K562 (cell line): ENCODE results near the gene SLC12A3. TPM values are rescaled to one million over a fixed set of nuclear protein-coding genes. Genes with fewer than 3 reads are reported as not detected.

Experiments used
- ATF1 ChIP-seq, 2 experiments: fragments of 450-650 bp in 1 of 2; IDR thresholded peaks; 2 replicates each; pipeline ENCODE4 v1.6.1; 2016; ENCODE audit warnings: missing compliant biosample characterization in 1 of 2, missing genetic modification characterization in 1 of 2
- CHD4 ChIP-seq: fragments of 200-600 bp; sonication (generic); IDR thresholded peaks from 3 replicates; pipeline ENCODE4 v1.6.1; 2012; ENCODE audit warnings: low read depth, mild to moderate bottlenecking, mixed read lengths, low read length, inconsistent platforms; ENCODE audit not compliant: insufficient read depth, insufficient replicate concordance, poor library complexity, severe bottlenecking
- EP400 ChIP-seq: fragments of 450-650 bp; IDR thresholded peaks from 2 replicates; pipeline ENCODE4 v1.6.1; 2017; ENCODE audit warnings: antibody characterized with exemption, mild to moderate bottlenecking, moderate library complexity
- HMGXB4 ChIP-seq: sonication (generic); formaldehyde crosslinking; IDR thresholded peaks from 2 replicates; pipeline ENCODE4 v1.8.1; 2023; ENCODE audit warnings: mild to moderate bottlenecking, missing genetic modification reagents
- KHSRP ChIP-seq: fragments of 450-650 bp; IDR thresholded peaks from 2 replicates; pipeline ENCODE4 v1.6.1; 2017
- KLF1 ChIP-seq: fragments of 450-650 bp; IDR thresholded peaks from 2 replicates; pipeline ENCODE4 v1.6.1; 2016; ENCODE audit warnings: missing genetic modification characterization, missing compliant biosample characterization
- KLF10 ChIP-seq: fragments of 250-450 bp; sonication (Bioruptor Pico); IDR thresholded peaks from 2 replicates; pipeline ENCODE4 v1.6.1; 2021; ENCODE audit warnings: matching md5 sums
- MCM3 ChIP-seq: fragments of 450-650 bp; IDR thresholded peaks from 2 replicates; pipeline ENCODE4 v1.6.1; 2016
- NCOA2 ChIP-seq, 2 experiments: fragments of 450-650 bp; IDR thresholded peaks; 2 replicates each; pipeline ENCODE4 v1.6.1; 2018; ENCODE audit warnings: mild to moderate bottlenecking in 2 of 2, moderate library complexity in 1 of 2; ENCODE audit not compliant: partially characterized antibody in 2 of 2
- POLR3G ChIP-seq: IDR thresholded peaks from 2 replicates; pipeline ENCODE4 v1.6.1; 2011; ENCODE audit not compliant: insufficient read length, insufficient replicate concordance; ENCODE audit errors: extremely low read depth
- RCOR1 ChIP-seq, 2 experiments: IDR thresholded peaks; 2 replicates each; pipeline ENCODE4 v1.6.1; 2012; ENCODE audit warnings: low read depth in 2 of 2, low read length in 2 of 2, borderline replicate concordance in 1 of 2, improper control_type of control experiment in 1 of 2
- SMARCB1 ChIP-seq: IDR thresholded peaks from 2 replicates; pipeline ENCODE4 v1.6.1; 2011; ENCODE audit warnings: improper control_type of control experiment, low read depth; ENCODE audit not compliant: insufficient read length
- SNRNP70 ChIP-seq: fragments of 200-400 bp; formaldehyde crosslinking; optimal IDR thresholded peaks from 2 replicates; pipeline ENCODE3; 2017; ENCODE audit warnings: low read depth, low read length
- SPI1 ChIP-seq: IDR thresholded peaks from 2 replicates; pipeline ENCODE4 v1.6.1; 2011; ENCODE audit warnings: low read depth, low read length, control low read depth, borderline replicate concordance
- TAF7 ChIP-seq: fragments of 450-650 bp; IDR thresholded peaks from 2 replicates; pipeline ENCODE4 v1.6.1; 2016; ENCODE audit warnings: missing genetic modification characterization, missing compliant biosample characterization
- ZEB2 ChIP-seq: fragments of 450-650 bp; IDR thresholded peaks from 2 replicates; pipeline ENCODE4 v1.6.1; 2016
- ZNF311 ChIP-seq: fragments of 250-450 bp; sonication (Bioruptor Pico); IDR thresholded peaks from 2 replicates; pipeline ENCODE4 v1.4.0; 2020; ENCODE audit warnings: mild to moderate bottlenecking, moderate library complexity
- polyA plus RNA-seq, 8 experiments: library from polyadenylated mRNA; depleted of rRNA in 4 of 8; stranded (reverse) in 5 of 8; unstranded in 3 of 8; fragments of >200 nt; fragmentation: Nextera tagmentation in 2 of 8; fragmentation: Illumina TruSeq in 1 of 8; extraction: Ambion mirVana in 2 of 8; extraction: Trizol in 1 of 8; gene quantifications; 2 replicates each; pipeline versions ENCODE4 v1.2.1 to v1.2.3, GENCODE V29; 2011 to 2014; ENCODE audit warnings: inconsistent platforms in 1 of 8, missing spikeins in 1 of 8
- total RNA-seq, 7 experiments: library from RNA; depleted of rRNA in 6 of 7; stranded (reverse); fragments of >200 nt in 6 of 7; fragmentation: Illumina TruSeq in 2 of 7; extraction: Trizol in 2 of 7; gene quantifications; 2 replicates each; pipeline versions ENCODE4 v1.2.1 to v1.2.3, GENCODE V29; 2011 to 2021; ENCODE audit warnings: low replicate concordance in 1 of 7
- TF ChIP-seq, protein P1 (sequence below): fragments of 450-650 bp; formaldehyde crosslinking; IDR thresholded peaks from 2 replicates; pipeline ENCODE4 v1.4.0; 2020; ENCODE audit warnings: mild to moderate bottlenecking, moderate library complexity
- TF ChIP-seq, protein P2 (sequence below): IDR thresholded peaks from 2 replicates; pipeline ENCODE4 v1.6.1; 2011; ENCODE audit not compliant: insufficient read length; ENCODE audit errors: extremely low read depth
- TF ChIP-seq, protein P3 (sequence below): fragments of 450-650 bp; formaldehyde crosslinking; IDR thresholded peaks from 2 replicates; pipeline ENCODE4 v1.4.0; 2022; ENCODE audit warnings: missing genetic modification characterization
- TF ChIP-seq, protein P4 (sequence below): fragments of 250-450 bp; sonication (Bioruptor Pico); IDR thresholded peaks from 2 replicates; pipeline ENCODE4 v1.5.1; 2021; ENCODE audit warnings: mild to moderate bottlenecking

SLC12A3 gene
- total and polyA plus RNA-seq, 9 of the 15 experiments (the other 6 are each of a cell fraction or from before 2014, with no cell fraction given): not detected

GRCh38 chr16:56964243-56965148 lies 99.5 kb downstream of the SLC12A3 start (continued):
- TF ChIP-seq CHD4: no peak
- no peak for TF ChIP-seq POLR3G
- no peak for TF ChIP-seq KLF10 (CRISPR knock-in tag)
- TF ChIP-seq, protein P1, sequence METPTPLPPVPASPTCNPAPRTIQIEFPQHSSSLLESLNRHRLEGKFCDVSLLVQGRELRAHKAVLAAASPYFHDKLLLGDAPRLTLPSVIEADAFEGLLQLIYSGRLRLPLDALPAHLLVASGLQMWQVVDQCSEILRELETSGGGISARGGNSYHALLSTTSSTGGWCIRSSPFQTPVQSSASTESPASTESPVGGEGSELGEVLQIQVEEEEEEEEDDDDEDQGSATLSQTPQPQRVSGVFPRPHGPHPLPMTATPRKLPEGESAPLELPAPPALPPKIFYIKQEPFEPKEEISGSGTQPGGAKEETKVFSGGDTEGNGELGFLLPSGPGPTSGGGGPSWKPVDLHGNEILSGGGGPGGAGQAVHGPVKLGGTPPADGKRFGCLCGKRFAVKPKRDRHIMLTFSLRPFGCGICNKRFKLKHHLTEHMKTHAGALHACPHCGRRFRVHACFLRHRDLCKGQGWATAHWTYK (CRISPR knock-in tag): no peak
- TF ChIP-seq, protein P2, sequence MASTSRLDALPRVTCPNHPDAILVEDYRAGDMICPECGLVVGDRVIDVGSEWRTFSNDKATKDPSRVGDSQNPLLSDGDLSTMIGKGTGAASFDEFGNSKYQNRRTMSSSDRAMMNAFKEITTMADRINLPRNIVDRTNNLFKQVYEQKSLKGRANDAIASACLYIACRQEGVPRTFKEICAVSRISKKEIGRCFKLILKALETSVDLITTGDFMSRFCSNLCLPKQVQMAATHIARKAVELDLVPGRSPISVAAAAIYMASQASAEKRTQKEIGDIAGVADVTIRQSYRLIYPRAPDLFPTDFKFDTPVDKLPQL: no peak
- TF ChIP-seq SPI1: no peak
- TF ChIP-seq HMGXB4: peak; percentile 80; the same call in 1 of the 2 replicates
- 0 out of 2 replicates have a peak, but pooled peaks have one; percentile 68 for TF ChIP-seq KLF1 (tag)
- TF ChIP-seq NCOA2 (IDR thresholded peaks at IDR 0.05; ENCODE audit: partially characterized antibody in 2 of 2): no peak
- TF ChIP-seq KHSRP: no peak
- TF ChIP-seq, protein P3, sequence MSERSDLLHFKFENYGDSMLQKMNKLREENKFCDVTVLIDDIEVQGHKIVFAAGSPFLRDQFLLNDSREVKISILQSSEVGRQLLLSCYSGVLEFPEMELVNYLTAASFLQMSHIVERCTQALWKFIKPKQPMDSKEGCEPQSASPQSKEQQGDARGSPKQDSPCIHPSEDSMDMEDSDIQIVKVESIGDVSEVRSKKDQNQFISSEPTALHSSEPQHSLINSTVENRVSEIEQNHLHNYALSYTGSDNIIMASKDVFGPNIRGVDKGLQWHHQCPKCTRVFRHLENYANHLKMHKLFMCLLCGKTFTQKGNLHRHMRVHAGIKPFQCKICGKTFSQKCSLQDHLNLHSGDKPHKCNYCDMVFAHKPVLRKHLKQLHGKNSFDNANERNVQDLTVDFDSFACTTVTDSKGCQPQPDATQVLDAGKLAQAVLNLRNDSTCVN (CRISPR knock-in tag): no peak
- no peak for TF ChIP-seq ZNF311 (CRISPR knock-in tag)
- no peak for TF ChIP-seq TAF7 (tag)
- TF ChIP-seq, protein P4, sequence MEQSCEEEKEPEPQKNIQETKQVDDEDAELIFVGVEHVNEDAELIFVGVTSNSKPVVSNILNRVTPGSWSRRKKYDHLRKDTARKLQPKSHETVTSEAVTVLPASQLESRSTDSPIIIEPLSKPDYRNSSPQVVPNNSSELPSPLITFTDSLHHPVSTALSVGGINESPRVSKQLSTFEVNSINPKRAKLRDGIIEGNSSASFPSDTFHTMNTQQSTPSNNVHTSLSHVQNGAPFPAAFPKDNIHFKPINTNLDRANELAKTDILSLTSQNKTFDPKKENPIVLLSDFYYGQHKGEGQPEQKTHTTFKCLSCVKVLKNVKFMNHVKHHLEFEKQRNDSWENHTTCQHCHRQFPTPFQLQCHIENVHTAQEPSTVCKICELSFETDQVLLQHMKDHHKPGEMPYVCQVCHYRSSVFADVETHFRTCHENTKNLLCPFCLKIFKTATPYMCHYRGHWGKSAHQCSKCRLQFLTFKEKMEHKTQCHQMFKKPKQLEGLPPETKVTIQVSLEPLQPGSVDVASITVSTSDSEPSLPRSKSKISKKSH (CRISPR knock-in tag): no peak
- TF ChIP-seq SNRNP70: no peak
- TF ChIP-seq MCM3: no peak
- no peak for TF ChIP-seq ATF1 (CRISPR knock-in tag; IDR thresholded peaks at IDR 0.05)
- TF ChIP-seq ATF1 (tag; IDR thresholded peaks at IDR 0.05): peak; percentile 40; the same call in 1 of the 2 replicates
- TF ChIP-seq RCOR1 (IDR thresholded peaks at IDR 0.05; ENCODE audit: borderline replicate concordance in 1 of 2, low read depth in 2 of 2, low read length in 2 of 2): peak in 1 of 2 experiments; percentile 51; a peak in 2 of 4 replicates
- 0 out of 2 replicates have a peak, but pooled peaks have one; percentile 19 for TF ChIP-seq ZEB2
- peak; percentile 56 for TF ChIP-seq EP400
- TF ChIP-seq SMARCB1: no peak
